Choroid plexus epithelial cell (primary cell): Measurements from ENCODE around the gene NEUROD4.

Source experiments
- DNase-seq: peaks from one replicate; pipeline ENCODE4 v3.0.0-alpha.2; 2010; ENCODE audit warnings: low read depth
- H3K4me3 ChIP-seq: 2 replicates; pipeline ENCODE4 v1.5.1; 2011; ENCODE audit warnings: low read depth, mild to moderate bottlenecking, control low read depth, low read length, moderate library complexity
- TF ChIP-seq, protein P1 (sequence below): conservative IDR thresholded peaks from 2 replicates; pipeline ENCODE4 v1.5.1; 2011; ENCODE audit warnings: low read depth, mild to moderate bottlenecking, control low read depth, inconsistent platforms, low read length, moderate library complexity

The NEUROD4 gene

GRCh38 chr12:55024575-55024974 lies 4.8 kb downstream of the NEUROD4 start:
- TF ChIP-seq, protein P1, sequence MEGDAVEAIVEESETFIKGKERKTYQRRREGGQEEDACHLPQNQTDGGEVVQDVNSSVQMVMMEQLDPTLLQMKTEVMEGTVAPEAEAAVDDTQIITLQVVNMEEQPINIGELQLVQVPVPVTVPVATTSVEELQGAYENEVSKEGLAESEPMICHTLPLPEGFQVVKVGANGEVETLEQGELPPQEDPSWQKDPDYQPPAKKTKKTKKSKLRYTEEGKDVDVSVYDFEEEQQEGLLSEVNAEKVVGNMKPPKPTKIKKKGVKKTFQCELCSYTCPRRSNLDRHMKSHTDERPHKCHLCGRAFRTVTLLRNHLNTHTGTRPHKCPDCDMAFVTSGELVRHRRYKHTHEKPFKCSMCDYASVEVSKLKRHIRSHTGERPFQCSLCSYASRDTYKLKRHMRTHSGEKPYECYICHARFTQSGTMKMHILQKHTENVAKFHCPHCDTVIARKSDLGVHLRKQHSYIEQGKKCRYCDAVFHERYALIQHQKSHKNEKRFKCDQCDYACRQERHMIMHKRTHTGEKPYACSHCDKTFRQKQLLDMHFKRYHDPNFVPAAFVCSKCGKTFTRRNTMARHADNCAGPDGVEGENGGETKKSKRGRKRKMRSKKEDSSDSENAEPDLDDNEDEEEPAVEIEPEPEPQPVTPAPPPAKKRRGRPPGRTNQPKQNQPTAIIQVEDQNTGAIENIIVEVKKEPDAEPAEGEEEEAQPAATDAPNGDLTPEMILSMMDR, result no peak
- DNase-seq, result no peak
- H3K4me3 ChIP-seq, result no peak overlapping the region

DNA sequence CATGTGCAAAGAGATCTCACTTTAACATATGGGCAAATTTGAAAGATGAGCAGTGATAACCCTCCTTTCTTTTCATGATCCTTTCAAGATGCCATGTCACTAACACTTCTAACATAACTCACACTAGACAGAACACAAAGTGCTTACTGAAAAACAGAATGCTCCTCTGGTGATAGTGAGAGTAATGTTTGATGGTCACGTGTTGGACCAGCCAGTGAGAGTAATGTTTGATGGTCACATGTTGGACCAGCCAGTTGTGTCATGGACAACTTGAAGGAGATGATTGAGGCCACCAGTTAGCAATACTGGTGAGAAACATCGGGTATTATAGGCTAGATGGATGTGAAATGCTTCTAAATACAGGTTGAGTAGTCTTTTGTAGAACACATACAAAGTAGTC lies 5.7 kb downstream of the NEUROD4 start:
- no peak overlapping the region for H3K4me3 ChIP-seq
- TF ChIP-seq, protein P1, result no peak
- DNase-seq, result no peak

DNA sequence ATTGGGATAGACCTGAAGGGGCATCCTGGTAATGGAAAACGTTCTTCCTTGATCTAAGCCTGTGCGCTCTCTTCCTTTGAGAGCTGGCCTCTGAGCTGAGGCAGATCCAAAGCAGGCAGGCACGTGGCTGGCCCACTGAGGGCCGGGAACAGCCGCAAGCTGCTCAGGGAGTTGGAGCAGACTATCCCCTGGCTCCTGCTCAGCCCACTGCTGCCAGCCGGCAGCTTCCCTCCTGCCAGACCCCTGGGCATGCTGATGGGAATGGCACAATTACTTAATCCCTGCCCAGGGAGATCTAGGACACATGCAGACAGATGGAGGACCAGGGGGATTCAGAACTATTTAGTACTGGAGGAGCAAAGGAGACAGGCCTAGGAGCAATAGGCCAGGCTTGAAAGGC lies 14.4 kb downstream of the NEUROD4 start:
- H3K4me3 ChIP-seq, result no peak overlapping the region
- TF ChIP-seq, protein P1, result no peak
- DNase-seq, result no peak

DNA sequence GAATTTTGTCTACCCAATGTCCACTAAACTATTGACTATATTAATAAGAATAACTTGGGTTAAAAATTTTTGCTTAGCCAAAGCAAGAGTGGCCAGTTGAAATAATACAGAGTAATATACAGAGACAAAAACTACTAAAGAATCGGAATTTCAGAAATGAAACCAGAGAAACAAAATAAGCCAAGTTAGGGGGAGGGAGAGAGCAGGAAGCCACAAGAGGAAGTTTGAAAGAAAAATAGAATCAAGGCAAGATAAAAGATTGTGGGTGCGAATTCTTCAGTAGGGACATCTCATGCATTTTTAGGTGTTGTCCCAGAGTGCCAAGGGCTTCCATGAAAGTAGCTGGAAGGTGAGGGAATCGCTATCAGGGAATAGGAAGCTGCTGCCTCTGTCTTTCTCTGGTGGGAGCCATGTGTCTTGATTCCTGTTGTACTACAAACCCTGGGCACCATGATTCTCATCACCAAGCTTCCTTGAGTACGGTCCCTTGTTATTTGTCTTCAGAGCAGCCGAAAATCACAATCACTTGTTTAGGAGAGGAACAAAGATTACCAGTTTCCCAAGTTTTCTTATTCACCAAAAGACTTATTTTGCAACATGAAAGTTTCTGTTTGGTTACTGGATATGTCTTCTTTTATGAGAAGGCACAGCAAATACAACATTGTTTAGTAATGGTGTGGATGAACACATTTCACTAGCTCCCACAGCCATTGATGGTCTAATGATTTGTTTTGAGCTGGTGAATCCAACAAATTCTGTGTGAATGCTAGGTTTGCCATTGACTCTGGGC lies 16.7 kb downstream of the NEUROD4 start:
- DNase-seq, result no peak
- H3K4me3 ChIP-seq, result no peak overlapping the region
- TF ChIP-seq, protein P1, result no peak

DNA sequence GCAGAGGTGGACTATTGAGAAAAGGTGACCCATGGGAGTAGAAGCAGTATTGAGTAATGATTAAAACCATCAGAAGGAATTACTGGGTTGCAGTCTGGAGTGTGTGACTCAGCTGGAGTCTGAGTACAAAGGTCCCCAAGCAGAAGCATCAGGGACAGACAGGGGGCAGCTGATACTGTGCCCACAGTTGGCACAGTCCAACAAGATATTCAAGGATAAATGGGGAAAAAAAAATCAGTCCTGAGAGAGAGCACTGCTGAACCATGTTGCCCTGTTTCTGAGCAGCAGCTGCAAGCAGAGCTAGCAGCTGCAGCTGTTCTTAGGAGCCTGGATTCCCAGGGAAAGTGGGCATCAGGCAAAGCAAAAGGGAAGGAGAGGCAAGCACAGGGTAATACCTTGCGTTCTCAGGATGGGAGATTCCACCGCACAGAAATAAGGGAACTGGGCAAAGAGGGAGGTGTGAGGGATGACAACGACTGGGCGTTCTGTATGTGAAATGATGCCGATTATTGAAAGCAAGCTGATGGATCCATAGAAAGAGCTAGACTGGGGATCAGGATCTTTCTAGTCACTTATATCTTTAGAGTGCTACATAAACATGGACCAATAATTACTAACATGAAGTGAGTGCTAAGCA lies 17.7 kb downstream of the NEUROD4 start:
- TF ChIP-seq, protein P1, result no peak
- no peak overlapping the region for H3K4me3 ChIP-seq
- DNase-seq, result no peak

DNA sequence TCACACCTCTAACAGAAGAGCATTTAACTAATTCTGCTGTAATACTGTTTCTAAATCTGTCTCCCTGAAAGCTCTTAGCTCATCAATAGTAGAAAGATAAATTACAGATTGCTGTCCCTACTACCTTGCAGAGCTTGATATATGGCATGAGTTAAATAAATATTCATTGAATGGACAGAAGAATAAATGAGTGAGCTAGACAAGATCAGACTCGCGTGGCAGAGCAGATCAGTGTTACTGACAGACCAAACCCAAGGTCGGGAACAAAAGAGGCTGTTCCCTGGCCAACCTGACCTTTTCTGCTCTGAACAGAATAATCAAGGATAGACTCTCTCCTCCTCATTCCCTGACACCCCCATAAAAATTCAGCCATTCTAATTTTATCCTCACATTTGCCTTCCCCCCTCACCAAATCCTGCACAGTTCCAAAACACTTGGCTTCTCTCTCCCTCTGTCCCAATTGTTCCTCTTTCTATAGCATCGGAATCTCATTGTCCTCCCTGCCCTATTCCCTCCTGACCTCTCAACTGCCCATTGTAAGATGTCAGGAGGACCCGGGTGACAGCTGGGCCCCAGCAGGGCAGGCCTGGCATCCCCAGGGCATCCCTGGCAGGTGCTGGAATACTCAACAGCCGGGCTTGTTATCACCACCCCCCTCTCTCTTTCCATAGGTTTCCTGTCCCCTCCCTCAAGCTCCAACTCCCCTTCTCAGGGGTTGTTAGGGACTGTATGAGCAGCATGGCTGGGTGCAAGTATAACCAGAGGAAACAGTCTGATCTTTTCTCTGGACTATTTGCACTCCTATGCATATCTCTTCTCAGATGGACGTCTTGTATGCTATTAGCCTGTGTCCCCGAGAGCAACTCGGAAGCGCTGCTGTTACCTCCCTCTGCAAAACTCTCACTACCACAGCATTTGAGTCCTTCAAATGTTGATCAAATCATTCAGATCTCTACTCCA lies 19.9 kb downstream of the NEUROD4 start:
- no peak for DNase-seq
- H3K4me3 ChIP-seq, result no peak overlapping the region
- TF ChIP-seq, protein P1, result no peak
